Measurements from ENCODE around the gene GSE1.

Gene GSE1

GRCh38 chr16:85656351-85657266, 43.5 kb downstream of the GSE1 start:
- no peak overlapping the region for H3K4me3 ChIP-seq (ENCODE audit: low read depth in 1 of 2, low read length in 2 of 2)
- H3K27ac ChIP-seq (ENCODE audit: low read length): no peak overlapping the region
- H3K9me3 ChIP-seq (ENCODE audit: control insufficient read depth in 1 of 2, low read length in 2 of 2): no peaks in the 10 kb centered on the region
- H3K4me1 ChIP-seq (ENCODE audit: control insufficient read depth in 1 of 2, insufficient read depth in 2 of 2, low read length in 2 of 2): peaks cover 0 to 27% of the 10 kb centered on the region in 2 donors
- H3K36me3 ChIP-seq (ENCODE audit: control insufficient read depth in 1 of 2, insufficient read depth in 2 of 2, low read length in 2 of 2): peaks cover 36 to 61% of the 10 kb centered on the region in 2 donors
- H3K27me3 ChIP-seq (ENCODE audit: low read depth, low read length): no peaks in the 10 kb centered on the region

GRCh38 chr16:85657267-85657650, 44.1 kb downstream of the GSE1 start:
- Histone ChIP-seq H3K9me3 (ENCODE audit: control insufficient read depth in 1 of 2, low read length in 2 of 2) (no peaks in the 10 kb centered on the region), H3K36me3 (ENCODE audit: control insufficient read depth in 1 of 2, insufficient read depth in 2 of 2, low read length in 2 of 2) (peaks cover 36 to 64% of the 10 kb centered on the region in 2 donors)

GRCh38 chr16:85657996-85658395, 44.9 kb downstream of the GSE1 start:
- no peak overlapping the region for H3K27ac ChIP-seq (ENCODE audit: low read length)
- H3K4me3 ChIP-seq (ENCODE audit: low read depth in 1 of 2, low read length in 2 of 2): no peak overlapping the region
- H3K27me3 ChIP-seq (ENCODE audit: low read depth, low read length): no peaks in the 10 kb centered on the region
- H3K36me3 ChIP-seq (ENCODE audit: control insufficient read depth in 1 of 2, insufficient read depth in 2 of 2, low read length in 2 of 2): peaks cover 40 to 71% of the 10 kb centered on the region in 2 donors
- peaks cover 0 to 14% of the 10 kb centered on the region in 2 donors for H3K4me1 ChIP-seq (ENCODE audit: control insufficient read depth in 1 of 2, insufficient read depth in 2 of 2, low read length in 2 of 2)
- no peaks in the 10 kb centered on the region for H3K9me3 ChIP-seq (ENCODE audit: control insufficient read depth in 1 of 2, low read length in 2 of 2)

More at GRCh38 chr16:85657267-85657650, 44.1 kb downstream of the GSE1 start:
- Histone ChIP-seq H3K4me3 (ENCODE audit: low read depth in 1 of 2, low read length in 2 of 2) (no peak overlapping the region), H3K4me1 (ENCODE audit: control insufficient read depth in 1 of 2, insufficient read depth in 2 of 2, low read length in 2 of 2) (peaks cover 0 to 21% of the 10 kb centered on the region in 2 donors), H3K27ac (ENCODE audit: low read length) (no peak overlapping the region), H3K27me3 (ENCODE audit: low read depth, low read length) (no peaks in the 10 kb centered on the region)

- H3K36me3 ChIP-seq (ENCODE audit: control insufficient read depth in 1 of 2, insufficient read depth in 2 of 2, low read length in 2 of 2): peaks cover 47 to 78% of the 10 kb centered on the region in 2 donors
- no peaks in the 10 kb centered on the region for H3K9me3 ChIP-seq (ENCODE audit: control insufficient read depth in 1 of 2, low read length in 2 of 2)
- H3K27me3 ChIP-seq (ENCODE audit: low read depth, low read length): no peaks in the 10 kb centered on the region
- H3K4me1 ChIP-seq (ENCODE audit: control insufficient read depth in 1 of 2, insufficient read depth in 2 of 2, low read length in 2 of 2): peaks cover 0 to 10% of the 10 kb centered on the region in 2 donors
- H3K27ac ChIP-seq (ENCODE audit: low read length): no peak overlapping the region
- H3K4me3 ChIP-seq (ENCODE audit: low read depth in 1 of 2, low read length in 2 of 2): no peak overlapping the region
These were observed 45.6 kb downstream of the GSE1 start for GRCh38 chr16:85658504-85659326.

- H3K9me3 ChIP-seq (ENCODE audit: control insufficient read depth in 1 of 2, low read length in 2 of 2): no peaks in the 10 kb centered on the region
- H3K4me3 ChIP-seq (ENCODE audit: low read depth in 1 of 2, low read length in 2 of 2): no peak overlapping the region
- H3K4me1 ChIP-seq (ENCODE audit: control insufficient read depth in 1 of 2, insufficient read depth in 2 of 2, low read length in 2 of 2): peaks cover 0 to 10% of the 10 kb centered on the region in 2 donors
- H3K36me3 ChIP-seq (ENCODE audit: control insufficient read depth in 1 of 2, insufficient read depth in 2 of 2, low read length in 2 of 2): peaks cover 53 to 83% of the 10 kb centered on the region in 2 donors
- no peaks in the 10 kb centered on the region for H3K27me3 ChIP-seq (ENCODE audit: low read depth, low read length)
- no peak overlapping the region for H3K27ac ChIP-seq (ENCODE audit: low read length)
These were observed 46.2 kb downstream of the GSE1 start for GRCh38 chr16:85659336-85659735.

- Histone ChIP-seq H3K9me3 (ENCODE audit: control insufficient read depth in 1 of 2, low read length in 2 of 2) (no peaks in the 10 kb centered on the region), H3K4me1 (ENCODE audit: control insufficient read depth in 1 of 2, insufficient read depth in 2 of 2, low read length in 2 of 2) (peaks cover 0 to 10% of the 10 kb centered on the region in 2 donors), H3K27me3 (ENCODE audit: low read depth, low read length) (no peaks in the 10 kb centered on the region), H3K27ac (ENCODE audit: low read length) (no peak overlapping the region), H3K36me3 (ENCODE audit: control insufficient read depth in 1 of 2, insufficient read depth in 2 of 2, low read length in 2 of 2) (peaks cover 58 to 83% of the 10 kb centered on the region in 2 donors), H3K4me3 (ENCODE audit: low read depth in 1 of 2, low read length in 2 of 2) (no peak overlapping the region)
These were observed 46.8 kb downstream of the GSE1 start for GRCh38 chr16:85659805-85660511.

GRCh38 chr16:85660843-85661739, 48.0 kb downstream of the GSE1 start:
- H3K27ac ChIP-seq (ENCODE audit: low read length): no peak overlapping the region

GRCh38 chr16:85661740-85662481, 48.8 kb downstream of the GSE1 start:
- Histone ChIP-seq H3K4me1 (ENCODE audit: control insufficient read depth in 1 of 2, insufficient read depth in 2 of 2, low read length in 2 of 2) (peaks cover 0 to 10% of the 10 kb centered on the region in 2 donors), H3K4me3 (ENCODE audit: low read depth in 1 of 2, low read length in 2 of 2) (no peak overlapping the region), H3K9me3 (ENCODE audit: control insufficient read depth in 1 of 2, low read length in 2 of 2) (no peaks in the 10 kb centered on the region), H3K27ac (ENCODE audit: low read length) (no peak overlapping the region), H3K27me3 (ENCODE audit: low read depth, low read length) (no peaks in the 10 kb centered on the region), H3K36me3 (ENCODE audit: control insufficient read depth in 1 of 2, insufficient read depth in 2 of 2, low read length in 2 of 2) (peaks cover 63 to 83% of the 10 kb centered on the region in 2 donors)

More at GRCh38 chr16:85660843-85661739, 48.0 kb downstream of the GSE1 start:
- Histone ChIP-seq H3K36me3 (ENCODE audit: control insufficient read depth in 1 of 2, insufficient read depth in 2 of 2, low read length in 2 of 2) (peaks cover 63 to 83% of the 10 kb centered on the region in 2 donors), H3K4me3 (ENCODE audit: low read depth in 1 of 2, low read length in 2 of 2) (no peak overlapping the region), H3K9me3 (ENCODE audit: control insufficient read depth in 1 of 2, low read length in 2 of 2) (no peaks in the 10 kb centered on the region), H3K27me3 (ENCODE audit: low read depth, low read length) (no peaks in the 10 kb centered on the region), H3K4me1 (ENCODE audit: control insufficient read depth in 1 of 2, insufficient read depth in 2 of 2, low read length in 2 of 2) (peaks cover 0 to 10% of the 10 kb centered on the region in 2 donors)

- Histone ChIP-seq H3K4me3 (ENCODE audit: low read depth in 1 of 2, low read length in 2 of 2) (no peak overlapping the region), H3K9me3 (ENCODE audit: control insufficient read depth in 1 of 2, low read length in 2 of 2) (no peaks in the 10 kb centered on the region), H3K4me1 (ENCODE audit: control insufficient read depth in 1 of 2, insufficient read depth in 2 of 2, low read length in 2 of 2) (peaks cover 0 to 10% of the 10 kb centered on the region in 2 donors), H3K27me3 (ENCODE audit: low read depth, low read length) (no peaks in the 10 kb centered on the region), H3K27ac (ENCODE audit: low read length) (no peak overlapping the region), H3K36me3 (ENCODE audit: control insufficient read depth in 1 of 2, insufficient read depth in 2 of 2, low read length in 2 of 2) (peaks cover 62 to 83% of the 10 kb centered on the region in 2 donors)
These were observed 49.3 kb downstream of the GSE1 start for GRCh38 chr16:85662482-85662812.

Data from muscle layer of duodenum (tissue), 2 donors.